Measurements from ENCODE around the gene RPS15.

- TF ChIP-seq, protein P1, sequence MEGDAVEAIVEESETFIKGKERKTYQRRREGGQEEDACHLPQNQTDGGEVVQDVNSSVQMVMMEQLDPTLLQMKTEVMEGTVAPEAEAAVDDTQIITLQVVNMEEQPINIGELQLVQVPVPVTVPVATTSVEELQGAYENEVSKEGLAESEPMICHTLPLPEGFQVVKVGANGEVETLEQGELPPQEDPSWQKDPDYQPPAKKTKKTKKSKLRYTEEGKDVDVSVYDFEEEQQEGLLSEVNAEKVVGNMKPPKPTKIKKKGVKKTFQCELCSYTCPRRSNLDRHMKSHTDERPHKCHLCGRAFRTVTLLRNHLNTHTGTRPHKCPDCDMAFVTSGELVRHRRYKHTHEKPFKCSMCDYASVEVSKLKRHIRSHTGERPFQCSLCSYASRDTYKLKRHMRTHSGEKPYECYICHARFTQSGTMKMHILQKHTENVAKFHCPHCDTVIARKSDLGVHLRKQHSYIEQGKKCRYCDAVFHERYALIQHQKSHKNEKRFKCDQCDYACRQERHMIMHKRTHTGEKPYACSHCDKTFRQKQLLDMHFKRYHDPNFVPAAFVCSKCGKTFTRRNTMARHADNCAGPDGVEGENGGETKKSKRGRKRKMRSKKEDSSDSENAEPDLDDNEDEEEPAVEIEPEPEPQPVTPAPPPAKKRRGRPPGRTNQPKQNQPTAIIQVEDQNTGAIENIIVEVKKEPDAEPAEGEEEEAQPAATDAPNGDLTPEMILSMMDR (IDR thresholded peaks at IDR 0.05; ENCODE audit: low read length): no peak
- no peak for TF ChIP-seq EZH2 (IDR thresholded peaks at IDR 0.05; ENCODE audit: borderline replicate concordance, low read length)
Observed at GRCh38 chr19:1430246-1430645, 8.0 kb upstream of the RPS15 start.
